SK-N-MC (cell line): ENCODE data around the gene MCRS1.

Source experiments
- DNase-seq: peaks from one replicate; pipeline ENCODE4 v3.0.0-alpha.2; 2011; ENCODE audit warnings: low read depth, low spot score
- H3K27ac ChIP-seq: fragments of 200-600 bp; sonication (generic); 2 replicates; pipeline ENCODE4 v1.5.1; 2016; ENCODE audit warnings: mixed run types
- H3K36me3 ChIP-seq: fragments of 200-600 bp; sonication (generic); 2 replicates; pipeline ENCODE4 v1.6.1; 2017; ENCODE audit warnings: antibody characterized with exemption, low read length, mixed read lengths; ENCODE audit not compliant: insufficient read depth
- H3K4me3 ChIP-seq: fragments of 200-600 bp; sonication (generic); 2 replicates; pipeline ENCODE4 v1.5.1; 2016
- H3K9ac ChIP-seq: fragments of 200-600 bp; sonication (generic); 2 replicates; pipeline ENCODE4 v1.8.0; 2017; ENCODE audit warnings: mixed run types, mixed read lengths; ENCODE audit not compliant: insufficient read length
- H3K9me3 ChIP-seq: fragments of 200-600 bp; sonication (generic); 2 replicates; pipeline ENCODE4 v1.6.1; 2017; ENCODE audit warnings: low read depth, mild to moderate bottlenecking, antibody characterized with exemption, low read length, moderate library complexity, mixed read lengths
- EZH2 ChIP-seq: fragments of 200-600 bp; sonication (generic); IDR thresholded peaks from one replicate; pipeline ENCODE4 v1.6.1; 2017; ENCODE audit warnings: antibody characterized with exemption
- FOXP2 ChIP-seq: optimal IDR thresholded peaks from 2 replicates; pipeline ENCODE3; 2011; ENCODE audit warnings: mild to moderate bottlenecking, moderate library complexity; ENCODE audit not compliant: insufficient read depth; ENCODE audit errors: extremely low read length, control extremely low read depth
- POLR2AphosphoS5 ChIP-seq: IDR thresholded peaks from 2 replicates; pipeline ENCODE4 v1.6.1; 2012; ENCODE audit warnings: mild to moderate bottlenecking, low read depth, low read length, borderline replicate concordance

MCRS1 gene

DNA sequence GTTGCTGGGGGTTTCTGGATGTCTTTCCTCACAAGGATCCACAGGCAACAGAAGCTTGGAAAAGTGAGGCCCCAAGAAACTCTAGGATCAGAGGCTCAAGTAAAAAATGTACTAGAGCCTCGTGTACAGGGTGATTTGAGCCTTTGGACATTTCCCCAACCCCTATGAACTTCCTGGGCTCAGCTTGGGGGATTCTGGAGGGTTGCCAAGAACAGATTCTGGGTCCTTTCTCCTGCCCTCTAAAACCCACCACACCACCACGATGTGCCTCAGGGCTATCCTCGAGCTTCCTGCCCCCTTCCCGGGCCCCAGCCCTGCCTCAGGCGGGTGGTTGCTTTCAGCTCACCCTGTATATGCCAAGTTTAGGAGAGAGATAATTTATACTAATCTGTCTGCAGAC, 36.9 kb upstream of the MCRS1 start:
- peak; percentile 37 for DNase-seq
- Histone ChIP-seq H3K9me3 (no peaks in the 10 kb centered on the region), H3K27ac (peak overlapping the region; percentile 42), H3K36me3 (no peaks in the 10 kb centered on the region), H3K4me3 (peak overlapping the region; percentile 54), H3K9ac (peak overlapping the region; percentile 29)
- no peak for TF ChIP-seq EZH2
- no peak; the same call in 1 of the 2 replicates for TF ChIP-seq POLR2AphosphoS5
- no peak for TF ChIP-seq FOXP2

DNA sequence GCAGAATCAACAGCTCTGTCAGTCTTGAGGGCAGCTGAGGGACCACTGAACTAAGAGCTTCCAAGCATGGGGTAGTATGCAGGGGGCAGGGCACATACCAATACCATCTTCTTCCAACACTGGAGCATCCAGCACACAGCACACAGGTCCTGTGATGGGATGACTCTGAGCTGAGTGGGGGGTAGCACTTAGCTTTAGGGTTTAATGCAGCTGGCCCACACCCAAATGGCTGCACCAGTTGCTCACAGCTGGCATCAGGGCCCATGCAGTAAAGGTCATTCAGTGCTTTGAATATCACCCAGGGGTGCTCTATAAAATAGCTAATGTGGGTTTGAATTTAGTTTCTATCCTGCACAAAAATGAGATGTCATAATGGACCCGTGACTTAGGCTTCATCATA, 35.8 kb upstream of the MCRS1 start:
- Histone ChIP-seq H3K27ac (no peak overlapping the region), H3K9me3 (no peaks in the 10 kb centered on the region), H3K36me3 (no peaks in the 10 kb centered on the region), H3K4me3 (no peak overlapping the region), H3K9ac (no peak overlapping the region)
- no peak for DNase-seq
- no peak for TF ChIP-seq FOXP2
- no peak for TF ChIP-seq POLR2AphosphoS5
- TF ChIP-seq EZH2 = no peak

DNA sequence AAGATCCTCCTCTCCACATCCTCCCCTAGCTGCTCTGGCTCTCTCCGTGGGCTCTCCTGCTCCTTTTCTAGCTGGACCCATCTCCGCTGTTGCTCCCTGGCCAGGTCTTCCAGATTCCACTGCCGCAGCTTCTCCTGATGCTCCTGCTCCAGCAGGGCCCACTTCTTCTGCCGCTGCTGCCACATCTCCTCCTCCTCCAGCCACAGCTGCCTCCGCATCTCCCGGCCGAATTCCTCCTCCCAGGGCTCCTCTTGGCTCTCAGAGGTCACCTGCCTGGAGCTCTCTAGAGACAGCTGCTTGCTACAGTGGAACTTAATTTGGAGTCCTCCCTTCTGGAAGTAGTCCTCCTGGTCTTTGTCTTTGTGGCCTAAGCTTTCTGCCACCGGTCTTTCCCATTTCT, 32.0 kb upstream of the MCRS1 start:
- no peak for DNase-seq
- no peak overlapping the region for H3K4me3 ChIP-seq
- no peaks in the 10 kb centered on the region for H3K36me3 ChIP-seq
- H3K9me3 ChIP-seq = no peaks in the 10 kb centered on the region
- no peak overlapping the region for H3K27ac ChIP-seq
- TF ChIP-seq FOXP2 (no peak), POLR2AphosphoS5 (no peak)
- no peak overlapping the region for H3K9ac ChIP-seq

DNA sequence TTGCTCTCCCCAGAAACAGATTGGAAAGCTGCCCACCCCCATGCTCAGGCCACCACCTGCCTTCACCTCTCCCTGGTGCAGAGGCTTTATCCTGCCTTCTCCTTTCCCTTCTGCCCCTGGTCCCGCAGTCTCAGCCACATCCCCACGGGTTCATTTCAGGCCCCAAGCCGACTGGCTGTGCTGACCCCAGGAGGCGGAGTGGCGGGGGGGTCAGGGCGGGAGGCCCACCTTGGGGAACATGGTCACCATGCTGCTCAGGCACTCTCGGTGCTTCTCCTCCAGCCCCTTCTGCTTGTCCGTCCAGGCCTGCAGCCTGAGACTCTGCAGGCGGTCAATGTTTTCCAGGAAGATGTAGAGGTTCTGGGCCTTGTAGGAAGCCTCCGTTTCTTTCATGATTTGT, 30.6 kb upstream of the MCRS1 start:
- H3K9me3 ChIP-seq = no peaks in the 10 kb centered on the region
- DNase-seq = no peak
- no peak; the same call in 1 of the 2 replicates for TF ChIP-seq POLR2AphosphoS5
- no peak for TF ChIP-seq EZH2
- TF ChIP-seq FOXP2 = no peak

DNA sequence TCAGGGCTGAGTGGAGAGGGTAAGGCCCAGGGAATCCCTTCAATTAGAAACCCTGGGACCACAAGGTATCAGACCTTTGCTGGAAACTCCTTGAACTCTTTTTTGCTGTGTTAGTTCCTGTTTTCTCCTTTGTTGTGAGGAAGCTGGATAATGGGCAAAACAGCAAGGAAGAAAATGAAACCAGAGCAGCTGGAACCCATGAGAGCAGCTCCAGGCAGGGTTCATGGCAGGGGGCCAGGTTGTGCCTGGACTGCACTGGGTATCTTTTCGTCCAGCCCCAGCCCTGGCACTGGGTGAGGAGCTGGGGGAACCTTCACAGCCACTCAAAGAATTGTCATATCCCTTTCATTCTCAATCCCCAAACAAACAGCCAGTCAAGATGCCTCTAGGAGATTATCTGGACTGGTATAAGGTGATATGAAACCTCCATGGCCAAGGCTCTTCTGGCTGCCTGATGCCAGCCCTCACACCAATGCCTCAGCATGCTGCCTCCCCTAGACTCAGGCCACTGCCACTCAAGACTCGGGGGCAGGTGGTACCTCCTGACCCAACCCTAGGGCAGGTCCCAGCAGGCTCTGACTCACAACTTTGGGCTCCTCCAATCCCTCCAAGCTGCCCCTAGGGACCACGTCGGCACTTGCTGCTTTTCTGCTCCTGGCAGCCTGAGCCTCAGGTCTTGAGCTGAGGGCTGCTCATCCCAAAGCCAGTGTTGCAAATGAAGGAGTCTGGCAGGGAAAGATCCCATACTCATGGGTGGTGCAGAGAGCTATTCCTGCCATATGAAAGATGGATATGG, 21.0 kb upstream of the MCRS1 start:
- Histone ChIP-seq H3K27ac (no peak overlapping the region), H3K36me3 (no peaks in the 10 kb centered on the region), H3K9ac (no peak overlapping the region), H3K9me3 (no peaks in the 10 kb centered on the region), H3K4me3 (no peak overlapping the region)
- DNase-seq = no peak
- no peak for TF ChIP-seq EZH2
- TF ChIP-seq FOXP2 = no peak
- TF ChIP-seq POLR2AphosphoS5 = no peak

More for the DNA sequence above, 30.6 kb upstream of the MCRS1 start:
- H3K4me3 ChIP-seq = no peak overlapping the region
- H3K9ac ChIP-seq = no peak overlapping the region
- H3K36me3 ChIP-seq = no peaks in the 10 kb centered on the region
- H3K27ac ChIP-seq = no peak overlapping the region

DNA sequence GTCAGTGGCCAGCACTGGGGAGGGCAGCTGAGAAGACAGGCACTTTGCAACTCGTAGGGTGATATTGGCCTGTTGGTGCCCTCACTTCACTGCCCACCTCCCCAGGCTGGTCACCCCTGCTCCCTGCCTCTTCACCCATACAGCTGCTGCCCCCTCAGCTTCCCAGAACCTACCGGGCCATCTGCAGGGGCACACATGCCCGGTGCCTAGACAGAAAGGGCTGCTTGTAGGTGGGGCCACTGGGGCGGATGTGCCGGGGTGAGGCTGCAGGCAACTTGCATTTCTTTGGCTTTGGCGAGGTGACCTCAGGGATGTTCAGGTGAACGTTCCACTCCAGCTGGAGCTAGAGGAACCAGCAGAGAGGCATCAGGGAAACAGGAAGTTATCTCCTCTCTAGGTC, 20.3 kb upstream of the MCRS1 start:
- Histone ChIP-seq H3K9me3 (no peaks in the 10 kb centered on the region), H3K4me3 (no peak overlapping the region), H3K9ac (no peak overlapping the region), H3K36me3 (no peaks in the 10 kb centered on the region; the same call in 1 of the 2 replicates), H3K27ac (no peak overlapping the region)
- no peak for DNase-seq
- no peak for TF ChIP-seq FOXP2
- TF ChIP-seq POLR2AphosphoS5 = no peak
- no peak for TF ChIP-seq EZH2

DNA sequence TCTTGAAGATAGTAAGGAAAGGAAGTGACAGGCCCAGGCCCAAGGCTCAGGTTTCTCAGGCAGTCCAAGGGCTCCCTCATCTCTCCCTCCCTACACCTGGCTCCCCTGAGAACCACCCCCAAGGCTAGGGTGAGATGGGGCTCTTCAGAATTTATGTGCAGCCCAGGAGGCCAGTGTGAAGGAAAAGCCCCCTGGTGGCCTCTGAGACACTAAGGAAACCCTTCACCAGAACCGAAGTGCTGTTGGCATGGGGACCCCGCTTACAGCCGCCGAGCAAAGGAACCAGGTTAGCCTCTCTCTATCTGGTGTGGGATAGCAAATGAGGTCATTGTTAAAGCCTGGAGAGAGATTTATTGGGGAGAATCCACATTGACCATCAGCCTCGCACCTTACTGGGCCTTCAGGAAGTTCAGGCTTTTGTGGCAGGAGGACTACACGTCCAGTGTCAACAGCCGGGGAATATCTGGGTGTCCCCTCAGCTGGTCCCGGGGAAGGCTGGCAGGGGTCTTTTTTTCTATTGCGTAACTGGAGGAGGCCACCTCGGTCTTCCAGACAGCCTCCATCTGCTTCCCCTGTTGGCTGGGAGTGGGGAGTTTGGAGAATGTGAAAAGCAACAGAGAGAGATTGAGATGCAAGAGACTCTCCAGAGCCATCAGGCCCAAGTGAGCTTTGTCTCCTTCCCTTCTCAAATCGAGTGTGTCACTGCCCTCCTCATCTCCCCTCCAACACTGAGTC, 19.4 kb upstream of the MCRS1 start:
- no peaks in the 10 kb centered on the region for H3K9me3 ChIP-seq
- TF ChIP-seq FOXP2 (no peak), POLR2AphosphoS5 (no peak), EZH2 (no peak)
- H3K27ac ChIP-seq = no peak overlapping the region
- DNase-seq = no peak
- H3K4me3 ChIP-seq = no peak overlapping the region
- H3K36me3 ChIP-seq = no peaks in the 10 kb centered on the region; the same call in 1 of the 2 replicates
- no peak overlapping the region for H3K9ac ChIP-seq
